ENCODE measurements around the gene HEATR5A.

The HEATR5A gene

DNA sequence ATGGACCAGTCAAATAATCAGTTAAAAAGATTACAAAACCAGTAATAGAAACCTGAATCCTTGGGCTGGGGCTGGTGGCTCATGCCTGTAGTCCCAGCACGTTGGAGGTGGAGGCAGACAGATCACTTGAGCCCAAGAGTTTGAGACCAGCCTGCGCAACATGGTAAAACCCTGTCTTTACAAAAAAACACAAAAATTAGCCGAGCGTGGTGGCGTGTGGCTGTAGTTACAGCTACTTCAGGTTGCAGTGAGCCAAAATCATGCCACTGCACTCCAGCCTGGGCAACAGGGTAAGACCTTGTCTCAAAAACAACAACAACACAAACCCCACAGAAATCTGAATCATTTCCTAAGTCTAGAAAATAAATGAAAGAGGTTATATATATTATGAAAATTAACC, 100.6 kb downstream of the HEATR5A start:
- TF ChIP-seq, protein P1, sequence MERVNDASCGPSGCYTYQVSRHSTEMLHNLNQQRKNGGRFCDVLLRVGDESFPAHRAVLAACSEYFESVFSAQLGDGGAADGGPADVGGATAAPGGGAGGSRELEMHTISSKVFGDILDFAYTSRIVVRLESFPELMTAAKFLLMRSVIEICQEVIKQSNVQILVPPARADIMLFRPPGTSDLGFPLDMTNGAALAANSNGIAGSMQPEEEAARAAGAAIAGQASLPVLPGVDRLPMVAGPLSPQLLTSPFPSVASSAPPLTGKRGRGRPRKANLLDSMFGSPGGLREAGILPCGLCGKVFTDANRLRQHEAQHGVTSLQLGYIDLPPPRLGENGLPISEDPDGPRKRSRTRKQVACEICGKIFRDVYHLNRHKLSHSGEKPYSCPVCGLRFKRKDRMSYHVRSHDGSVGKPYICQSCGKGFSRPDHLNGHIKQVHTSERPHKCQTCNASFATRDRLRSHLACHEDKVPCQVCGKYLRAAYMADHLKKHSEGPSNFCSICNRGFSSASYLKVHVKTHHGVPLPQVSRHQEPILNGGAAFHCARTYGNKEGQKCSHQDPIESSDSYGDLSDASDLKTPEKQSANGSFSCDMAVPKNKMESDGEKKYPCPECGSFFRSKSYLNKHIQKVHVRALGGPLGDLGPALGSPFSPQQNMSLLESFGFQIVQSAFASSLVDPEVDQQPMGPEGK (CRISPR knock-in tag; IDR thresholded peaks at IDR 0.05; ENCODE audit: borderline replicate concordance) = no peak
- TF ChIP-seq TOX (CRISPR knock-in tag; IDR thresholded peaks at IDR 0.05; ENCODE audit: borderline replicate concordance) = no peak
- TF ChIP-seq OSR1 (CRISPR knock-in tag; IDR thresholded peaks at IDR 0.05) = no peak
- no peak for TF ChIP-seq ZC3H10 (CRISPR knock-in tag; IDR thresholded peaks at IDR 0.05)
- TF ChIP-seq, protein P2, sequence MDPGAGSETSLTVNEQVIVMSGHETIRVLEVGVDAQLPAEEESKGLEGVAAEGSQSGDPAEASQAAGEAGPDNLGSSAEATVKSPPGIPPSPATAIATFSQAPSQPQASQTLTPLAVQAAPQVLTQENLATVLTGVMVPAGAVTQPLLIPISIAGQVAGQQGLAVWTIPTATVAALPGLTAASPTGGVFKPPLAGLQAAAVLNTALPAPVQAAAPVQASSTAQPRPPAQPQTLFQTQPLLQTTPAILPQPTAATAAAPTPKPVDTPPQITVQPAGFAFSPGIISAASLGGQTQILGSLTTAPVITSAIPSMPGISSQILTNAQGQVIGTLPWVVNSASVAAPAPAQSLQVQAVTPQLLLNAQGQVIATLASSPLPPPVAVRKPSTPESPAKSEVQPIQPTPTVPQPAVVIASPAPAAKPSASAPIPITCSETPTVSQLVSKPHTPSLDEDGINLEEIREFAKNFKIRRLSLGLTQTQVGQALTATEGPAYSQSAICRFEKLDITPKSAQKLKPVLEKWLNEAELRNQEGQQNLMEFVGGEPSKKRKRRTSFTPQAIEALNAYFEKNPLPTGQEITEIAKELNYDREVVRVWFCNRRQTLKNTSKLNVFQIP (CRISPR knock-in tag; IDR thresholded peaks at IDR 0.05; ENCODE audit: borderline replicate concordance, low read depth) = no peak
- no peak for TF ChIP-seq BACH2 (CRISPR knock-in tag; IDR thresholded peaks at IDR 0.05; ENCODE audit: borderline replicate concordance)
- TF ChIP-seq, protein P3, sequence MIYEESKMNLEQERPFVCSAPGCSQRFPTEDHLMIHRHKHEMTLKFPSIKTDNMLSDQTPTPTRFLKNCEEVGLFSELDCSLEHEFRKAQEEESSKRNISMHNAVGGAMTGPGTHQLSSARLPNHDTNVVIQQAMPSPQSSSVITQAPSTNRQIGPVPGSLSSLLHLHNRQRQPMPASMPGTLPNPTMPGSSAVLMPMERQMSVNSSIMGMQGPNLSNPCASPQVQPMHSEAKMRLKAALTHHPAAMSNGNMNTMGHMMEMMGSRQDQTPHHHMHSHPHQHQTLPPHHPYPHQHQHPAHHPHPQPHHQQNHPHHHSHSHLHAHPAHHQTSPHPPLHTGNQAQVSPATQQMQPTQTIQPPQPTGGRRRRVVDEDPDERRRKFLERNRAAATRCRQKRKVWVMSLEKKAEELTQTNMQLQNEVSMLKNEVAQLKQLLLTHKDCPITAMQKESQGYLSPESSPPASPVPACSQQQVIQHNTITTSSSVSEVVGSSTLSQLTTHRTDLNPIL (CRISPR knock-in tag; IDR thresholded peaks at IDR 0.05; ENCODE audit: low read depth) = no peak
- TF ChIP-seq ZNF565 (CRISPR knock-in tag; conservative IDR thresholded peaks at IDR 0.05; ENCODE audit: low read depth) = no peak
- TF ChIP-seq PPARA (CRISPR knock-in tag; IDR thresholded peaks at IDR 0.05; ENCODE audit: borderline replicate concordance) = no peak
- TF ChIP-seq, protein P4, sequence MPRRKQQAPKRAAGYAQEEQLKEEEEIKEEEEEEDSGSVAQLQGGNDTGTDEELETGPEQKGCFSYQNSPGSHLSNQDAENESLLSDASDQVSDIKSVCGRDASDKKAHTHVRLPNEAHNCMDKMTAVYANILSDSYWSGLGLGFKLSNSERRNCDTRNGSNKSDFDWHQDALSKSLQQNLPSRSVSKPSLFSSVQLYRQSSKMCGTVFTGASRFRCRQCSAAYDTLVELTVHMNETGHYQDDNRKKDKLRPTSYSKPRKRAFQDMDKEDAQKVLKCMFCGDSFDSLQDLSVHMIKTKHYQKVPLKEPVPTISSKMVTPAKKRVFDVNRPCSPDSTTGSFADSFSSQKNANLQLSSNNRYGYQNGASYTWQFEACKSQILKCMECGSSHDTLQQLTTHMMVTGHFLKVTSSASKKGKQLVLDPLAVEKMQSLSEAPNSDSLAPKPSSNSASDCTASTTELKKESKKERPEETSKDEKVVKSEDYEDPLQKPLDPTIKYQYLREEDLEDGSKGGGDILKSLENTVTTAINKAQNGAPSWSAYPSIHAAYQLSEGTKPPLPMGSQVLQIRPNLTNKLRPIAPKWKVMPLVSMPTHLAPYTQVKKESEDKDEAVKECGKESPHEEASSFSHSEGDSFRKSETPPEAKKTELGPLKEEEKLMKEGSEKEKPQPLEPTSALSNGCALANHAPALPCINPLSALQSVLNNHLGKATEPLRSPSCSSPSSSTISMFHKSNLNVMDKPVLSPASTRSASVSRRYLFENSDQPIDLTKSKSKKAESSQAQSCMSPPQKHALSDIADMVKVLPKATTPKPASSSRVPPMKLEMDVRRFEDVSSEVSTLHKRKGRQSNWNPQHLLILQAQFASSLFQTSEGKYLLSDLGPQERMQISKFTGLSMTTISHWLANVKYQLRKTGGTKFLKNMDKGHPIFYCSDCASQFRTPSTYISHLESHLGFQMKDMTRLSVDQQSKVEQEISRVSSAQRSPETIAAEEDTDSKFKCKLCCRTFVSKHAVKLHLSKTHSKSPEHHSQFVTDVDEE (CRISPR knock-in tag; IDR thresholded peaks at IDR 0.05) = no peak
- no peak for TF ChIP-seq ZNF70 (CRISPR knock-in tag; IDR thresholded peaks at IDR 0.05)
- no peak for TF ChIP-seq CSDC2 (CRISPR knock-in tag; IDR thresholded peaks at IDR 0.05)
- TF ChIP-seq ARNTL (CRISPR knock-in tag; IDR thresholded peaks at IDR 0.05; ENCODE audit: borderline replicate concordance, low read depth) = no peak
- TF ChIP-seq, protein P5, sequence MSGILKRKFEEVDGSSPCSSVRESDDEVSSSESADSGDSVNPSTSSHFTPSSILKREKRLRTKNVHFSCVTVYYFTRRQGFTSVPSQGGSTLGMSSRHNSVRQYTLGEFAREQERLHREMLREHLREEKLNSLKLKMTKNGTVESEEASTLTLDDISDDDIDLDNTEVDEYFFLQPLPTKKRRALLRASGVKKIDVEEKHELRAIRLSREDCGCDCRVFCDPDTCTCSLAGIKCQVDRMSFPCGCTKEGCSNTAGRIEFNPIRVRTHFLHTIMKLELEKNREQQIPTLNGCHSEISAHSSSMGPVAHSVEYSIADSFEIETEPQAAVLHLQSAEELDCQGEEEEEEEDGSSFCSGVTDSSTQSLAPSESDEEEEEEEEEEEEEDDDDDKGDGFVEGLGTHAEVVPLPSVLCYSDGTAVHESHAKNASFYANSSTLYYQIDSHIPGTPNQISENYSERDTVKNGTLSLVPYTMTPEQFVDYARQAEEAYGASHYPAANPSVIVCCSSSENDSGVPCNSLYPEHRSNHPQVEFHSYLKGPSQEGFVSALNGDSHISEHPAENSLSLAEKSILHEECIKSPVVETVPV (CRISPR knock-in tag; IDR thresholded peaks at IDR 0.05) = no peak
- no peak for TF ChIP-seq ZNF8 (CRISPR knock-in tag; IDR thresholded peaks at IDR 0.05)
- no peak for TF ChIP-seq ZFP30 (CRISPR knock-in tag; IDR thresholded peaks at IDR 0.05)
- no peak for TF ChIP-seq TCF4 (CRISPR knock-in tag; IDR thresholded peaks at IDR 0.05; ENCODE audit: borderline replicate concordance)
- TF ChIP-seq GLIS3 (CRISPR knock-in tag; IDR thresholded peaks at IDR 0.05) = no peak
- ATAC-seq = no peak

DNA sequence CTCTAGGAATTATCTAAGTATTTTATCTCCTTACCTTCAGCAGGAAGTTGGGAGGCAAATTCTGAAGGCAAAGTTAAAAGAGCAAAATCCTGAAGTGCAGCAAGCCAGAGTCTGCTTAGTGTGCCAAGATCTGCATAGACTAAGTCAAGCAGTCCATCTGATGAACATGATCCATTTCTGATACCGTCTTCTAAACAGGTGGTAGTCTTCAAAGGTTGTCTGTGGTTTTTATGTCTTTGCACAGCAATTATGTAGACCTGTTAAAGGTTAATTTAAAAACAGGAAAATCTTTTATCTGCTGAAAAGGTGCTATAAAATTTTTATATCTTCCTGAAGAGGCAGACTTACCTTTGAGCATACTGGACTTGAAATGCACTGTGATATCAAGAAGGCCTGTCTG, 107.4 kb downstream of the HEATR5A start:
- ATAC-seq = no peak

More for the DNA sequence above, 107.4 kb downstream of the HEATR5A start:
- TF ChIP-seq, protein P4 (CRISPR knock-in tag; IDR thresholded peaks at IDR 0.05) = no peak
- TF ChIP-seq SNAI2 (CRISPR knock-in tag; IDR thresholded peaks at IDR 0.05) (no peak), CSDC2 (CRISPR knock-in tag; IDR thresholded peaks at IDR 0.05) (no peak), ZNF8 (CRISPR knock-in tag; IDR thresholded peaks at IDR 0.05) (no peak), RARB (CRISPR knock-in tag; IDR thresholded peaks at IDR 0.05) (no peak), ZFP3 (CRISPR knock-in tag; IDR thresholded peaks at IDR 0.05) (no peak), ZNF565 (CRISPR knock-in tag; conservative IDR thresholded peaks at IDR 0.05; ENCODE audit: low read depth) (no peak), ARNTL (CRISPR knock-in tag; IDR thresholded peaks at IDR 0.05; ENCODE audit: borderline replicate concordance, low read depth) (no peak), GLIS3 (CRISPR knock-in tag; IDR thresholded peaks at IDR 0.05) (no peak), TOX (CRISPR knock-in tag; IDR thresholded peaks at IDR 0.05; ENCODE audit: borderline replicate concordance) (no peak), OSR1 (CRISPR knock-in tag; IDR thresholded peaks at IDR 0.05) (no peak)
- TF ChIP-seq, protein P1 (CRISPR knock-in tag; IDR thresholded peaks at IDR 0.05; ENCODE audit: borderline replicate concordance) = no peak
- TF ChIP-seq, protein P5 (CRISPR knock-in tag; IDR thresholded peaks at IDR 0.05) = no peak
- TF ChIP-seq, protein P2 (CRISPR knock-in tag; IDR thresholded peaks at IDR 0.05; ENCODE audit: borderline replicate concordance, low read depth) = no peak

All from SK-N-SH treated with all-trans-retinoic acid at 6 μM for 48 hours (cell line).